ENCODE results near the gene ANKRD44.
"Not testable (repeated sequence)": the region's sequence is repeated elsewhere in the genome, so short reads cannot be mapped to it uniquely, and the experiment has no call there.

The ANKRD44 gene

DNA sequence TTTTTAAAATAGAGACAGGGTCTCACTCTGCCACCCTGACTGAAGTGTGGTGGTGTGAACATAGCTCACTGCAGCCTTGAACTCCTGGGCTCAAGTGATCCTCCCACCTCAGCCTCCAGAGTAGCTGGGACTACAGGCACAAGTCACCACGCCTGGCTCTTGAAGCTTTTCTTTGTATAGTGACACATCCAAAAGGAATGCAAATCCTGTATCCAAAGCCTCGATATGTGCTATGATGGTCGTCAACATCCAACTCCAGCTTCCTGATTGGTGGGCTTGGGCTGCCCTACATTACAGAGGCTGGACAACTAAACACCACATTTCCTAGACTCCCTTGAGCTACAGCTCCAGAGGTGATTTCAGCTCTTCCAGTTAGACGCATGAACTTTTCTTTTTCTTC lies 282.4 kb downstream of the ANKRD44 start:
- DNase-seq (ENCODE audit: low read depth): no peak

DNA sequence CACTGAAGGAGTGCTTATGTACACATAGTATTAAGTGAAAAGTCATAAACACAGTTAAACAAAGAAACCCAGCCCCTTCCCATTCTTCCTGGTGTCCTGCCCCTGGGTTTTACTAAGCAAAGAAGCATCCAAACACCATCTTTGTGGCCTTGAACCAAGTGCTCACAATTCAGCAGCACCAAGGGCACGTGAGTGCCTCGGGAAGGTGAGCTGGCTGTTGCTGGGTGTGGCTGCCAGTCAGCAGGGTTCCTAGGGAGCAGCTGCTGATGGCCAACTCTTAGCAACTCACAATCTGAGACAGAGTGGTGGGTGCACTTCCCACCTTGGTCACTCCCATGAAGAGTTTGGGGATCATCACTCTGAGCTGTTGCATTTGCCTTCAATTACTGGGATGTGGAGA lies 286.4 kb downstream of the ANKRD44 start:
- no peak for DNase-seq (ENCODE audit: low read depth)

DNA sequence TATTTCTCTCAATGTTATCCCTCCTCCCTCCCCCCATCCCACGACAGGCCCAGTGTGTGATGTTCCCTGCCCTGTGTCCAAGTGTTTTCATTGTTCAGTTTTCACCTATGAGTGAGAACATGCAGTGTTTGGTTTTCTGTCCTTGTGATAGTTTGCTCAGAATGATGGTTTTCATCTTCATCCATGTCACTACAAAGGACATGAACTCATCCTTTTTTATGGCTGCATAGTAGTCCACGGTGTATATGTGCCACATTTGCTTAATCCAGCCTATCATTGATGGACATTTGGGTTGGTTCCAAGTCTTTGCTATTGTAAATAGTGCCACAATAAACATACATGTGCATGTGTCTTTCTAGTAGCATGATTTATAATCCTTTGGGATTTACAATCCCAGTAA lies 289.7 kb downstream of the ANKRD44 start:
- DNase-seq (ENCODE audit: low read depth): not testable (repeated sequence)

DNA sequence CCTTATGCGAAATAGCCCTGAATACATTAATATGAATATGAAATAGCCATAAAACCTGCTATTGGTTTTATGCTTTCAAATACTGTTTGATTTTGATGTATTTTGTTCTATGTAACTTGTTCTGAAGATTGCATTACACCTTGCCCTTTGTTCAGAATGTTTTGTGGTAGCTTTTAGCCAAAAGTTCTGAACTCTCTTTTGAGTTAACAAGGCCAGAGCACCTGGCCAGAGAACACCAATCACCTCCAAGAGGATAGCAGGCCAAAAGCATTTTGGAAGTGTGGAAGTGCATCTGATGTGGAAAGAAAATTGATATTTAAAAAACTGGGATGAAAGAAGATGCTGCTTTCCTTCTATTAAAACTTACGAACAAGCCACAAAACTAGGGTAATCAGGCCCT lies 297.5 kb downstream of the ANKRD44 start:
- no peak for DNase-seq (ENCODE audit: low read depth)

DNA sequence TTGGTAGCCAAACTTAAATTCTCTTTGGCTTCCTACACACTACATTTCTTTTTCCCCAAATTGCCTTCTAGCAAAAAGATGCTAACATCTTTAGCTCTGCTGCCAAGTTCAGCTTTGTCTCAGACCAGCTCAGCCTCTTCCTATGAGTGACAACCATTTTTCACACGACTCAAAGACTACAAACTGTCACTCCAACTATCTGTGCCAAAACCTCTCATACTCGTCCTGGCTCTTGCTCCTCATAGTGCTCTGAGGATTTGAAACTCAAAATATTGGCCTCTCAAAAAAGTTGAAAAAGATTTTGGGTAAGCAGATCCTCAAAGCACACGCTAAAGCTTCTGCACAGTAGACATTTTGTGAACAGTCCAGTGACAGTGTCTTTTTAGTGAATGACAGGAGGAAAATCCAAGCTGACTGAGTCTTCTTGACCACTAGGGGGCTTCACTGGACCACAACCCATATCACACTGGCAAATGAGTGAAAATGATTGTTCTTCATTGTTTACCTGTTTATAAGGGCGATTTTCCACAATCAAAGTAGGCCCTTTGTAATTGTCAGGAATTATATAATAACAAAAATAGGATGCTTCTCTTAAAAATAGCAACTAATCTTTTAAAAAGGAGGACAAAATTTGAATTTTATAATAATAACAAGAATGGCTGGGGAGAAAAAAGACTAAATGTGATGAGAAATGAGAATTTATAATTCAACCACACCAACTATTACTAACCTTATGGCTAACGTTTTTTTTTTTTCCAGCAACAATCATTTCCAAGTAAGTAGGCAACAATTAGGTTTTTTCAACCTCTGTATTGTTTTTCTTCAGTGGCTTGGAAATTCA lies 298.6 kb downstream of the ANKRD44 start:
- no peak for DNase-seq (ENCODE audit: low read depth)

DNA sequence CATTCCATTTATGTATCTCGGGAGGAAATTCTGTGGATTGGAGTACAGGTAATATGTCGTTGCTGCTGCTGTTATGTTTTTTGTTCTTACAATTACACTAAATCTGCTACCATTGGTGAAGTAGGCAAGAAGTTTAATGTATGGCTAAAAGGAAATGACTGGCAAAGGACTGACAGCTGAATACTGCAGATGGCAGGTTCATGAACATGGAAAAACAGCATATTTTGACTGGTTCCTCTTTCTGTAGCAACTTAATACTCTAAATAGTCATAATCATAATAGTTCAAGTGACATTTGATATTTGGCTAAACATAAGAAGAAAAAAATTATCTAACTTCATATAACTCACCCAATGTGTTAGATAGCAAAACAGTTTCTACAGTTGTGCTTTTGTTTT lies 299.6 kb downstream of the ANKRD44 start:
- no peak for DNase-seq (ENCODE audit: low read depth)

DNA sequence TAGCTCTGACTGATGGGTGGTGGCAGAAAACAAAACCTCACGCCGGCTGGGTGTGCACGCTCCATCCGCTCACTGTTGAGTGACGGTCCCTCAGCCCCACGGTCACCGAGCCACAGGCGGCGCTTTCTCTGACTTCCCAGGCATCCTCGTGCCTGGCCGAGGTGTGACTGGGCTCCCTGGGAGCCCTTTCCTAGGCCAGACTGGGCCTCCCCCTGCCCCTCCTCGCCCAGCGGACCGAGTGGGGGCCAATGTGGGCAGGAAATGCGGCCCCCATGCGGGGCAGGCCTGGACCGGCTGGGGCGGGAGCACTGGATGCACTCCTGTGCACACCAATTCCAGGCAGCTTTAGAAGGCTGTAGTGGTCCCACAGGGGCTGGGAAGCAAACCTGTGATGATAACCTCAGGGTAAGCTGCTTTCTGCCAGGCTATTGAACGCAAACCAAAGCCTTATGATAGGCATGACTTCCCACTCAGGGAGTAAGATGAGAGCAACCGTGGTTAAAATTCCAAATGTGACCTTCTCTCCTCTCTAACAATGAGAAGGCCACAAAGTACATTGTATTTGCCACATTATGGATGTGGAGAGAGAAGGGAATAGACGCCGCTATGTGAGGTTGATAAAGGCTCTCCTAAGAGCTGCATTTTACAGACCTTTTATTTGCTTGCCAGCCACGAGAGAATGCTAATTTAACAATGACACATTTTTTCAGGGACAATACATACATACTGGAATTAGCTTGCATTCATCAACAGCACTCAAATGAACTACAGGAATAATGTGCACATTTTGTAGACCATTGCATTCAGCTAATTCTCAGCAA lies 300.2 kb downstream of the ANKRD44 start:
- DNase-seq (ENCODE audit: low read depth): no peak

DNA sequence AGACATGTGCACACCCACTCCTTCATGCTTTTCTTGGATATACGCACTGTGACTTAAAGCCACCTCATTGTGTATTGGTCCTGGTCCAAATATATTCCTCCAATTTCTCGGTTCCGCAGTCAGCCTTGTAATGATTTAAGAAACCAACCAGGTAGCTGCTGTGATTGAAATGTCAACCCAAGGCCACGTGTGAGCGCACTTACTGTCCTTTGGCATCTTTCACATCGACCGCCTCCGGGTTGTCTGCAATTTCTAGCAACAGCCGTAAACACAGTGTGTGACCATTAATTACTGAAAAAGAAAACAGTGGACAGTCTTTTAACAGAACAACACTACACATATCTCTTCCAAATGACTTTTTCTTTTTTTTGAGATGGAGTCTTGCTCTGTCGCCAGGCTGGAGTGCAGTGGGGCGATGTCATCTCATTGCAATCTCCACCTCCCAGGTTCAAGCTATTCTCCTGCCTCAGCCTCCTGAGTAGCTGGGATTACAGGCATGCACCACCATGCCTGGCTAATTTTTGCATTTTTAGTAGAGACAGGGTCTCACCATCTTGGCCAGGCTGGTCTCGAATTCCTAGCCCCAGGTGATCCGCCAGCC lies 301.7 kb downstream of the ANKRD44 start:
- not testable (repeated sequence) for DNase-seq (ENCODE audit: low read depth)

DNA sequence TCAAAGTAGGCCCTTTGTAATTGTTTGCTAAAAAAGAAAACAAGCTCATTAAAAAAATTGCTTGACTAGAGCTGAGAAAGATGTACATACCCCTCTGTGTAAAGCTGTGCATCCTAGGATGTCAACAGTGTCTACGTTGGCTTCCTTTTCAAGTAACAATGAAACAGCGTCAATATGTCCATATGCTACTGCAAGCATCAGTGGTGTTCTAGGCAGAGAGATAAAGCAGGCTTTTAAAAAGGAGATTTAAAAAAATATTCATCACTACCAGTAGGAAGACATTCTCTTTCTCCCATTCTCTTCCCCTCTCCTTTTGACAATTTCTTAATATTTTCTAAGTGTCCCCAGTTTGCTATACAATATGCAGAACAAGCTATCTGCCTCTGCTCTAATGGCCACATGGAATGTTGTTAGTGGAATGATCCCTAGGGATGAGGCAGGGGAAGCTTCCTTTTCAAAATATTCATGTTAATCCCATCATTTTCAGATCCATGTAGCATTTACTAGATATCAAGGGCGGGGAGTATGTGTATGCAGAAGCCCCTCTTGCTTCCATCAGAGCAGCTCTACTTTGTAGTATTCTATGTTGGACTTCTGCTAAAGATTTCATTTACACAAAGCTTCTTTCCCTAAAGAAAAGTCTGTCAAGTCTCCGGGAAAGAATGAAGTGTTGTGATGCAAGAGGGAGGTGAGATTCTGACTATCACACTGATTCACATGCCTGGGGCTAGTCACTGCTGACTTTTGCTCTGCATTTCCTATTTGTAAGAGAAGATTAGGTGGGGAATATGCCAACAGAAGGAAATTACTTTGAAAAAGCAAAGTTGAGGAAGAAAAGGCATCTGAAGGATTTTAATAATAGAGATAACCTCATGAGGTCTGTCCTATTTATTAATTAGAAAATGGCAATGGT lies 302.6 kb downstream of the ANKRD44 start:
- DNase-seq (ENCODE audit: low read depth): no peak

DNA sequence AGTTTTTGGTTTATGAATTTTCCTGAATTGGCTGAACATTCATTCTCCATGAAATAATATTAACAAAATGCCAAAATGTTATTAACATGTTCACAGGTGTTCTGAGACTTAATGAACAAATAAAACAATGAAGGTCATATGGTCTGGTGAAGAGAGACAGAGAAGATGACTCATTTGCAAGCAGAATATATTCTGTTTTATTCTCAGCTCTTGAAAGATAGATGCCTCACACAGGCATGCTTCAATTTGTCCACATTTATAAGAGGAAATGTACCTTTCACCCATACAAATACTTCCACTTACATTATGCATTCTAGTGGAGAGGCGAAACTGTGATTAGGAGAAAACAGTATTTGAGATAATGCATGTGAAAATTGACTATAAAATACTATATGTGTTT lies 308.7 kb downstream of the ANKRD44 start:
- no peak for DNase-seq (ENCODE audit: low read depth)

DNA sequence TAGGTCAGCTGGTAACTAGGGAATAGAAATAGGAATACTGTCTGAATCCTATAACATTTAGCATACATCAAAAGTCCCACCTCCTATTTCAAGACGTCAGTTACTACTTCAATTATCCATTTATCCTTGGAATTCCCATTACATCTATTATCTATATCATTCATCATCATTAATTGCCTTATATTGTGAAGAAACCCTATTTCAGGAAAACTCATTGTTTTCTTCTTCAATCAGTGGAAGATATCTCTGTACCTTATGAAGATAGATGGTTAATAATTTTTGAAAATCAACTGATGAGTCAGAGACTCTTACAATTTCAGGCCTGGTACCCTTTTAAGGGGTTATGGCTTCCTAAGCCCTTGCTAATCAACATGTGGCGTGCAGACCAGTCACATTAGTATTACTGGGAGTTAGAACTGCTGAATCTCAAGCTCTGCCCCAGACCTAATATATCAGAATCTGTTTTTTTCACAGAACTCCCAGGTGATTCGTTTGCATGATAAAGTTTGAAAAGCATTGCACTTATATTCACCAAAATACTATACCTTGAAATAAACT lies 314.7 kb downstream of the ANKRD44 start:
- DNase-seq (ENCODE audit: low read depth): no peak

DNA sequence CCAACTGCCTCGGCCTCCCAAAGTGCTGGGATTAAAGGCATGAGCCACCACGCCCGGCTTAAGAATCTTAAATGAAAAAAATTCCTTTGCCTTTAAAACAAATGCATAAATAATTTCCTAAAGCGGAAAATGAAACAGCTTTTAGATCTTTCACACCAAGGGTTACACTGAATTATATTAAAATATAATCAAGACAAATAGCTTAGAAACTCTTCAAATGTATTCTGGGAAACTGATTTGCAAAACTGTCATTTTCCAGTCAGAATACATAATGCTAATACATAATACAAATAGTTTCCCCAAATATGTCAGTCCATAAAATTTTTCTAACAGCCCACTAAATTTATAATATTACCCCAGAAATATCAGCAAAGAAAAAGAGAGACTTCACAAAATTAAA lies 315.8 kb downstream of the ANKRD44 start:
- DNase-seq (ENCODE audit: low read depth): no peak

DNA sequence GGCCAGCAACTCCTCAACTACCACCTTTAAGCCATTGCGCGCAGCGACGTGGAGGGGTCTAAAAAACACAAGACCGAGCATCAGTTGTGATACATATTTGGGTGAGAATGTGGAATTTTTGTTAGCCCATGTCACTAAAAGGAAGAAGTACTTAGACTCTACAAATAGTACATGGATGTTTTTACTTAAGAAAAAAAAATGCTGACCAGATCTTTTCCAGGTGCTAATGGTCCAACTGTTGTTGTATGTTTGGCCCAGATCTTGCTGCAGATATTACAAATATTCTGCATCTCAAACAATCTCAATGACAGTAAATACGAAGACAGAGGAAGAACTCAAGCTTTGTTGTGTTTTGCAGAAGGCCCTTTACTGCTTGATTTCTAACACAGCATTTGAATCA lies 317.0 kb downstream of the ANKRD44 start:
- no peak for DNase-seq (ENCODE audit: low read depth)

DNA sequence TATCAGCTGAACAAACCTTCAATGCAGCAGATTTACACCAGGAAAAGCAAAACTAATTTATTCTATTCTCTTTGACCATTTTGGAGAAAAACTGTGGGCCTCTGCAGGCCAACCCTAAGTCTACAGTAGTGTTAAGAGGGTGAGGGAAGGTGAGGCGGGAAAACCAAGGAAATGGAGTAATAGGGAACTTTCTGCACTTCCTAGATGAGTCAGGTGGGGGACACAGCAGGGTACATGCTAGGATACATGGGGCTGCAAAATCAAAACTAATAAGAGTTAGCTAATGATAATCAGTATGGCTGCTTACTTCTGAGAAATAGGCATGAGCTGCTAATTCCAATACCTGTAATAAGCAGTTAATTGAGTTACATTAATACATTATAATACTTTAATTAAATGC lies 318.1 kb downstream of the ANKRD44 start:
- DNase-seq (ENCODE audit: low read depth): no peak

DNA sequence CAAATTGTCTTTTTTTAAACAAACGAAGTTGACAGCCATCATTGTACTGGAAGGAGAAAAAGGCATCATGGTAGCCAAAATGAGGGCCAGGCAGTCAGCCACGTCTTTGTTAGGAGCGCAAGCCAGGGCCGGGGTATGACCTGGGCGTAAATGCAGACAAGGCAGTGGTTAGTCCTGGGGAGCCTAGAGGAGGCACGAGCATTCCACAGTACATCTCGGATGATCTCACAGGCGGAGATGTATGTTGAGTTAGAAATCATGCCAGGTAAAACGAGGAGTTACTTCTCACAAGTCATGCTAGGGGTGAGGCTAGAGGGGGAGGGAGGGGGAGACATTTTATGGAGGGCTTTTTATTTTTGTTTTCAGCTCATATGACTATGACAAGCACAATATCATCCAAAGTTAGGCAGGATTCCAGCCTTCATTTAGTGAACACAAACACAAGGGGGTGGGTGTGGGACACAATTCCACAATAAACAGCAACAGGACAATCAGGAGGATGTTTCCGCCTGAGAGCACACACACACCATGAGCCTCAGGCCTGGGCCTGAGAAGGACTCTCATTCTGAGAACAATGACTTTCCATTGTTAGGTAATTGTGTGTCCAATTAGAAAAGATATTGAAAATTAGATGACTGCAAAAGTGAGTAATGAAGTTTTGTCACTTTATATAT lies 319.7 kb downstream of the ANKRD44 start:
- DNase-seq (ENCODE audit: low read depth): no peak

DNA sequence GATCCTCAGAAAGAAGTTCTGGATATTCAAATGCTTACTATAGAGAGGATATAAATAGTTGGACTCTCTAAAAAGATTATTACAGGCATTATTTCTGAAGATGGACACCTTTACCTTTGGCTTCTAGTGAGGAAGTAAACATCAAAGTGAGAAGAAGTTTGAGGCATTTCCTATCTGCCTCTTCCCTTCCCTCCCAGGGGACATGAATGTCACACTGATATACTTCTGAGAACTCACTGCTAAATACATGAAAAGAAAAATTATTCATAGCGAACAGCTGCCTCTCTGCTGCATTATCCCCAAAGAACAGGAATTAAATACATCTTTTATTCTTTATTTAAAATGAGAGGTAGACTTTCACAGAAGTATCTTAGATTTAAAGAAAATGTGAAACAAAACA lies 320.5 kb downstream of the ANKRD44 start:
- no peak for DNase-seq (ENCODE audit: low read depth)

DNA sequence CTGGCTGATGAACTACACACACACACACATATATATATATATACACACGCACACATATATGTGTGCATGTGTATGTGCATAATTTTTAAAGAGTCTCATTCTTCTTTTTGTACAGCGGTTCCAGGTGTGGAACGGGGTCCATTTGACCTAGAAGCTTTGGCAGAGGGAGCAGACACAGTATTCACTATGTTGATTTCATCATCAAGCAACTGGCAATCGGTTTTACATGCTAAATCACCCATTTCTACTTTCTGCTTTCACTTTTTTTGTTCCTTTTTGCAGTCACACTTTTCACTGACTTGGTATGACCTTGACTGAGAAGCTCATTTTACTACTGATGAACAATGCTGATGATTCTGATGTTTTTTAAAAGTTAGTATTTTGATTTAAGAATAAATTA lies 321.1 kb downstream of the ANKRD44 start:
- no peak for DNase-seq (ENCODE audit: low read depth)

DNA sequence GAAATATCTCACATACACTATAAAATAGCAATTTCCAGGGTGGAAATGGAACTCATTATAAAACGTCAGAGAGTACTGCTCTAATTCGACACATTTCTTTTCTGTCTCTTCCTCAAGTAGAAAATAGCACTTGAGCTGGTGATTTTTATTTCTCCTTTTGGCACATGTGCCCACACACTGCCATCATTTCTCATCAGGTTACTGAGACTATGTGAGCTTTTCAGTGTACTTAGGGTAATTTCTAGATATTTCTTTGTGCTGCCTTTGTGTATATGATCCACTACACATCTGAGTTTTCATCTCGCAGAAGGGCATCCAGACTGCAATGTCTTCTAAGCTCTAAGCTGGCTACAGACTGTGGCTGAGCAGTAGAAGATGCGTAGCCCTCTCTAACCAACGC lies 321.9 kb downstream of the ANKRD44 start:
- DNase-seq (ENCODE audit: low read depth): no peak

DNA sequence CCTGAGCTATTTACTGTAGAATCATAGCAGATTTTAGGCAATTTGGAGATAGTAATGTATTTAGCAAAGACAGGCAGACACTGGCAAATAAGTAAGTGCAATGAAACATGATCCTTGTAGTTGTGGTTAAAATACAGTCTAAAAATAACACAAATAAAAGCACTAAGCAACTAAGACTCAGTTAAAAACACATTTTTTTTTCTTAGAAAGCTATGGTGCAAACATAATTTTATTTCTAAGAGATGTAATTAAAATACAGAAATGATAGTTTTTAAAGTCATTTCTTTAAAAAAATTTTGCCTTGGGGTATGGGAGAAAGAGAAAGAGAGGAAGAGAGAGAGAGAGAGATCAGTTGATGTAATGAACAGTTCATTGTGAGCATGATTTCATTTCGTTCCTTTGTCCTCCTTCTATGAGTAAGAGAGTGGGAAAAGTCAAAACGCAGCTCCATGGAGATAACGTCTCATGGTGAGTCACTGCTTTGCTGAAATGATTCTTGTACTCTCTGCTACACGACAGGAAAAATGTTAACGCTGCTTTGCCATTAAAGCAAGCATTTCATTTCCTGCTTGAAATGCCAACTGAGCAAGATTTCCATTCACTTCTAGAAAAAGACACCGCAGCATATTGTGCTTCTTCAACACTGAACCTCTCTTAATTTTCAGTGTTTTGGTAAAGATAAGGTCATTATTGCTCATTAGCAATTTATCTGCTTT lies 322.8 kb downstream of the ANKRD44 start:
- no peak for DNase-seq (ENCODE audit: low read depth)

DNA sequence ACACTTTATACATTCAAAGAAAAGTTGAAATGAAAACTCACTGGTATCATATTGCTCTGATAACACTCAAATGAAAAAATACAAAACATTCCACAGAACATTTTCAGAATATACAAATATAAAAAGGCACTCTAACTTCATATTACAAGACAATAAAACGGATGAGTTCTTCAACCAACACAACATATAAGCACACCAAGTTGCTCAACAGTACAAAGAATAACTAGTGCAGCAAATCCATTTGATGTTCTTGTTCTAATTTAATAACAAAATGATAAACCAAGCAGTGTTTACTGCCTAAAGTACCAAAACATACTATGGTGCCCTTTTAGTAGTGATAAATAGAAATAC lies 323.3 kb downstream of the ANKRD44 start:
- no peak for DNase-seq (ENCODE audit: low read depth)
